HepG2 (cell line): ENCODE results near the gene KIF15. TPM values are rescaled to one million over a fixed set of nuclear protein-coding genes. Genes with fewer than 3 reads are reported as not detected.

ENCODE experiments used
- CBX2 ChIP-seq, 2 experiments: fragments of 200-600 bp in 1 of 2; sonication (generic); formaldehyde crosslinking in 1 of 2; IDR thresholded peaks; 2 replicates each; pipeline versions ENCODE4 v1.7.0 to v1.8.1; 2018 to 2022; ENCODE audit warnings: low read depth in 2 of 2, low read length in 1 of 2, mild to moderate bottlenecking in 1 of 2, missing genetic modification reagents in 1 of 2
- CSRNP1 ChIP-seq: sonication (generic); formaldehyde crosslinking; IDR thresholded peaks from 2 replicates; pipeline ENCODE4 v1.8.1; 2023; ENCODE audit warnings: mild to moderate bottlenecking, missing genetic modification reagents
- IRF2 ChIP-seq: IDR thresholded peaks from 2 replicates; pipeline ENCODE4 v1.6.1; 2018; ENCODE audit warnings: missing genetic modification reagents, missing compliant biosample characterization
- KDM1A ChIP-seq: IDR thresholded peaks from 2 replicates; pipeline ENCODE4 v1.6.1; 2016; ENCODE audit warnings: missing compliant biosample characterization
- KLF9 ChIP-seq: IDR thresholded peaks from 2 replicates; pipeline ENCODE4 v1.6.1; 2016; ENCODE audit warnings: low read depth
- MED8 ChIP-seq: sonication (generic); formaldehyde crosslinking; IDR thresholded peaks from 2 replicates; pipeline ENCODE4 v1.8.1; 2023; ENCODE audit warnings: mild to moderate bottlenecking, missing genetic modification reagents; ENCODE audit not compliant: insufficient replicate concordance
- MEF2D ChIP-seq: sonication (generic); formaldehyde crosslinking; IDR thresholded peaks from 2 replicates; pipeline ENCODE4 v1.5.1; 2020; ENCODE audit warnings: mild to moderate bottlenecking, missing genetic modification reagents
- PITX1 ChIP-seq: sonication (generic); formaldehyde crosslinking; IDR thresholded peaks from 2 replicates; pipeline ENCODE4 v1.5.1; 2020; ENCODE audit warnings: mild to moderate bottlenecking, missing genetic modification reagents
- RNF219 ChIP-seq: sonication (generic); formaldehyde crosslinking; IDR thresholded peaks from 2 replicates; pipeline ENCODE4 v1.5.0; 2020; ENCODE audit warnings: mild to moderate bottlenecking, missing genetic modification reagents
- SSRP1 ChIP-seq: IDR thresholded peaks from 2 replicates; pipeline ENCODE4 v1.6.1; 2016; ENCODE audit warnings: control low read depth
- TARDBP ChIP-seq: sonication (generic); formaldehyde crosslinking; IDR thresholded peaks from 2 replicates; pipeline ENCODE4 v1.8.0; 2022; ENCODE audit warnings: mild to moderate bottlenecking, missing genetic modification reagents
- ZFP36L1 ChIP-seq: sonication (generic); formaldehyde crosslinking; IDR thresholded peaks from 2 replicates; pipeline ENCODE4 v1.8.0; 2022; ENCODE audit warnings: mild to moderate bottlenecking, missing genetic modification reagents, moderate library complexity
- ZMYM2 ChIP-seq: sonication (generic); formaldehyde crosslinking; IDR thresholded peaks from 2 replicates; pipeline ENCODE4 v1.8.0; 2022; ENCODE audit warnings: mild to moderate bottlenecking, missing genetic modification reagents
- ZMYM4 ChIP-seq: sonication (generic); formaldehyde crosslinking; IDR thresholded peaks from 2 replicates; pipeline ENCODE4 v1.8.1; 2023; ENCODE audit warnings: mild to moderate bottlenecking, missing genetic modification reagents
- ZNF569 ChIP-seq: sonication (generic); formaldehyde crosslinking; IDR thresholded peaks from 2 replicates; pipeline ENCODE4 v1.5.0; 2020; ENCODE audit warnings: mild to moderate bottlenecking, missing genetic modification reagents, moderate library complexity, borderline replicate concordance
- ZNF629 ChIP-seq: sonication (generic); formaldehyde crosslinking; conservative IDR thresholded peaks from 2 replicates; pipeline ENCODE4 v1.5.0; 2020; ENCODE audit warnings: missing genetic modification reagents
- polyA plus RNA-seq, 8 experiments: library from polyadenylated mRNA; depleted of rRNA in 3 of 8; stranded (reverse) in 7 of 8; unstranded in 1 of 8; fragments of >200 nt; fragmentation: Illumina TruSeq in 4 of 8; extraction: Trizol in 4 of 8; gene quantifications; 2 replicates each; pipeline versions ENCODE4 v1.2.1 to v1.2.3, GENCODE V29; 2011 to 2016; ENCODE audit warnings: low read depth in 4 of 8, missing spikeins in 1 of 8, mixed read lengths in 1 of 8; ENCODE audit not compliant: insufficient read depth in 1 of 8
- total RNA-seq, 5 experiments: library from RNA; depleted of rRNA; stranded (reverse); fragments of >200 nt; fragmentation: Illumina TruSeq; extraction: Trizol; gene quantifications; 2 replicates each; pipeline ENCODE4 v1.2.3, GENCODE V29; 2016; ENCODE audit warnings: low read depth in 1 of 5
- TF ChIP-seq, protein P1 (sequence below): sonication (generic); formaldehyde crosslinking; IDR thresholded peaks from 2 replicates; pipeline ENCODE4 v1.4.0; 2020; ENCODE audit warnings: missing genetic modification reagents; ENCODE audit errors: not compliant biosample characterization
- TF ChIP-seq, protein P2 (sequence below): IDR thresholded peaks from 2 replicates; pipeline ENCODE4 v1.6.1; 2016; ENCODE audit warnings: low read depth, control low read depth
- TF ChIP-seq, protein P3 (sequence below): sonication (generic); formaldehyde crosslinking; IDR thresholded peaks from 2 replicates; pipeline ENCODE4 v1.8.1; 2022; ENCODE audit warnings: mild to moderate bottlenecking, missing genetic modification reagents

KIF15 gene
- total and polyA plus RNA-seq, 2 of the 13 experiments (the other 11 are each of a cell fraction or from before 2014, with no cell fraction given), result 4.8 to 33.8 TPM

- TF ChIP-seq, protein P1, sequence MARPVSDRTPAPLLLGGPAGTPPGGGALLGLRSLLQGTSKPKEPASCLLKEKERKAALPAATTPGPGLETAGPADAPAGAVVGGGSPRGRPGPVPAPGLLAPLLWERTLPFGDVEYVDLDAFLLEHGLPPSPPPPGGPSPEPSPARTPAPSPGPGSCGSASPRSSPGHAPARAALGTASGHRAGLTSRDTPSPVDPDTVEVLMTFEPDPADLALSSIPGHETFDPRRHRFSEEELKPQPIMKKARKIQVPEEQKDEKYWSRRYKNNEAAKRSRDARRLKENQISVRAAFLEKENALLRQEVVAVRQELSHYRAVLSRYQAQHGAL (CRISPR knock-in tag), result peak; percentile 58
- TF ChIP-seq KDM1A (CRISPR knock-in tag), result no peak
- TF ChIP-seq, protein P2, sequence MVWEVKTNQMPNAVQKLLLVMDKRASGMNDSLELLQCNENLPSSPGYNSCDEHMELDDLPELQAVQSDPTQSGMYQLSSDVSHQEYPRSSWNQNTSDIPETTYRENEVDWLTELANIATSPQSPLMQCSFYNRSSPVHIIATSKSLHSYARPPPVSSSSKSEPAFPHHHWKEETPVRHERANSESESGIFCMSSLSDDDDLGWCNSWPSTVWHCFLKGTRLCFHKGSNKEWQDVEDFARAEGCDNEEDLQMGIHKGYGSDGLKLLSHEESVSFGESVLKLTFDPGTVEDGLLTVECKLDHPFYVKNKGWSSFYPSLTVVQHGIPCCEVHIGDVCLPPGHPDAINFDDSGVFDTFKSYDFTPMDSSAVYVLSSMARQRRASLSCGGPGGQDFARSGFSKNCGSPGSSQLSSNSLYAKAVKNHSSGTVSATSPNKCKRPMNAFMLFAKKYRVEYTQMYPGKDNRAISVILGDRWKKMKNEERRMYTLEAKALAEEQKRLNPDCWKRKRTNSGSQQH, result no peak
- TF ChIP-seq MED8, result no peak
- TF ChIP-seq, protein P3, sequence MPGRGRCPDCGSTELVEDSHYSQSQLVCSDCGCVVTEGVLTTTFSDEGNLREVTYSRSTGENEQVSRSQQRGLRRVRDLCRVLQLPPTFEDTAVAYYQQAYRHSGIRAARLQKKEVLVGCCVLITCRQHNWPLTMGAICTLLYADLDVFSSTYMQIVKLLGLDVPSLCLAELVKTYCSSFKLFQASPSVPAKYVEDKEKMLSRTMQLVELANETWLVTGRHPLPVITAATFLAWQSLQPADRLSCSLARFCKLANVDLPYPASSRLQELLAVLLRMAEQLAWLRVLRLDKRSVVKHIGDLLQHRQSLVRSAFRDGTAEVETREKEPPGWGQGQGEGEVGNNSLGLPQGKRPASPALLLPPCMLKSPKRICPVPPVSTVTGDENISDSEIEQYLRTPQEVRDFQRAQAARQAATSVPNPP (CRISPR knock-in tag), result no peak
- no peak for TF ChIP-seq SSRP1
- peak; percentile 42; the same call in 1 of the 2 replicates for TF ChIP-seq PITX1 (CRISPR knock-in tag)
- no peak for TF ChIP-seq KLF9
- peak; percentile 49; the same call in 1 of the 2 replicates for TF ChIP-seq CSRNP1 (CRISPR knock-in tag)
- TF ChIP-seq ZNF629, result no peak
- TF ChIP-seq RNF219 (CRISPR knock-in tag), result no peak
- peak; percentile 25; the same call in 1 of the 2 replicates for TF ChIP-seq IRF2 (CRISPR knock-in tag)
- TF ChIP-seq MEF2D (CRISPR knock-in tag), result no peak
- peak; percentile 58; the same call in 1 of the 2 replicates for TF ChIP-seq ZMYM2 (CRISPR knock-in tag)
- no peak for TF ChIP-seq CBX2 (IDR thresholded peaks at IDR 0.05; ENCODE audit: low read depth, low read length)
- no peak for TF ChIP-seq CBX2 (CRISPR knock-in tag; IDR thresholded peaks at IDR 0.05; ENCODE audit: low read depth)
- TF ChIP-seq ZFP36L1 (CRISPR knock-in tag), result peak; percentile 72; the same call in 1 of the 2 replicates
- no peak for TF ChIP-seq TARDBP
- TF ChIP-seq ZMYM4, result peak; percentile 76
- no peak for TF ChIP-seq ZNF569 (CRISPR knock-in tag)
Observed at GRCh38 chr3:44861412-44862225, 100.0 kb downstream of the KIF15 start, which contains the start of gene TMEM42 (continued).
